NCI-H748 treated with DMSO at 0.1 percent for 48 hours (cell line): ENCODE results near the gene SHROOM4.

ENCODE experiments used
- DNase-seq: peaks from one replicate; lab custom pipeline; 2025; lab: John Stamatoyannopoulos, UW

Gene SHROOM4

DNA sequence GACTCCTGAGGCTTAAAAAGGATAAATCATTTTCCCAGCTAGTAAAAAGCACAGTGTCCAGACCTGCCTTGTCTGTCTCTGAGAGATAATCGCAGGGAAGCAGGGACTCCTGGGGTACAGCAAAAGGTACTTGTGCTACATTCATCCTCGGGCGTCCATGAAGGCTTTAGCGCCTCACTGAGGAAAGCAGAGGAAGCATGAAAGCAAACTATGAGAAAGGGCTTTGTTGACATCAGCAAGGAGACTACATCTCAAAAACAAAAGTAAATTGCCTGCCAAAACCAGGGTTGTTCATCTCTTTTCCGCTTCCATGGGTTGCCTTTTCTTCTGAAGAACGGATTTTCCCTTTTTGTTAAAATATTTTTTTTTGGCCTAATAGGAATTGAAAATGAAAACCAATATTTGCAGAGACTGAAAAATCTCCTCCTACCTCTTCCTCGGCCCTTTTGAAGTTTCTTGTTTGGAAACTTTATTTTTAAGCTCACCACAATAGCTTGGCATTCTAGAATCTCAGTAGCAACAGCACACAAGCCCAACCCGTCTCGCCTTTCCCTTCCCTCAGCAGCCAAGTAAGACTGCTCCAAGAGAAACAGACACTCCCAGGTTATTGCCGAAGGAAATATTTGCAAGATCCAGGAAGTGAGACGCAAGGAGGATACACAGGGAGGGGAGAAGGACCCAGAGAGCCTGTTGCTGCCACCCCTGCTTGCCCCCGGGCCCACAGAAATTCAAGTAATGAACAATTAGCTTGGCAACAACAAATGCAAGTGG, 195.0 kb downstream of the SHROOM4 start:
- DNase-seq, result no peak

DNA sequence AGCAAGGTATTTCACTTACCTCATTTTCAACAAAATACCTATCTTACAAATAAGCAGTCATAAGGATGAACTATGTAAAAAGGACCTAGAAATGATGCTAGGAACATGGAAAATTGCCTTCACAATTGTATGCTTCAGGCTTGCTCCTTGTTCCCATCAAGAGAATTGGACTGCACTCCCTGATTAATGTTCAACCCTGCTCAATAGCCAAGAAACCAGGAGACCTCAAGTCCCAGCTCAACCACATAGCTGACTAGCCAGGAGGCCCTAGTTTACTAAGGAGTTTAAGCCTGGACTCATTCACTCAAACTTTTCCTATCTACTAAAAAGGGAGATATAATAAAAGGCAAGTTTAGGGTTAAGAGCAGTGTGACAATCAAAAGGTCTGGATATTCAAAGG, 196.8 kb downstream of the SHROOM4 start:
- no peak for DNase-seq

DNA sequence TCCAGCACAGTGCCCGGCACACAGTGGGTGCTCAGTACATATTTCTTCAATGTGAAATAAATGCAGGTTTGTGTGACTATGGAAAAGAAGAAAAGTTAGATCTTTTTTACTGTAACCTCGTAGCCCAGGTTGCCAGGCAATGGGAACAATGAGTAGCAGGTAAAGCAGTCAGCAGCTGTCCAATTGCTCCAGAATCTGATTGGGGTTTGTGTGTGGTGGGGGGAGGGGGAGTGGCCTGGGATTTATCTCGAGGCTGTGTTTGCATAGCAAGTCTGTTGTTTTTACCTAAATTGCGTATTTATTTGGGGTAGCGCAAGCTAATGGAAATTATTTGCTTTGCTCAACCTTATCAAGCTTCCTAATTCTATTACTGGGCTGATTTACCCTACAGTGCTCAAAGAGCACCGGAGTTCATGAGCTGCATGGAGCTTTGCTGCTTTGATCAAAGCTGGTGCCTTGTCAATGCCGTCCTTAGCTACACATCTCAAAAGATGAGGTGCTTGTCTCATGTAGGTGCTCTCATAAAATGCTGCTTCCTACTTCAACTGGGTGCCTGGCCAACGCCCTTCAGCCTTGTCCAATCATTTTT, 198.3 kb downstream of the SHROOM4 start:
- no peak for DNase-seq

DNA sequence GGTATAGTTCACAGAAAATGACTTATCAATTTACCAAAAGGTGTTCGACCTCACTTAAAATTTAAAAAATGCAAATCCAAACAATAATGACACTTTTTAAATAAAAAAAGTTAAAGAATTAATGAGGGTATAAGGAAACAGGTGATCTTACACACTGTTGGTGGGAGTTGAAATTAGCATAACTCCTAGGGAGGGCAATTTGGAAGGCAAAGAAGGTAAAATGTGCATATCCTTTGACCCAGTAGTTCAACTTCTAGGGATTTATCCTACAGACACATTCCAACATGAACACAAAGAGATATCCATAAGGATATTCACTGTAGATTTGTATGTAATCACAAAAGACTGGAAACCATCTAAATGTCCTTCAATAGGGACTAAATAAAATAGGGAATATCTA, 199.5 kb downstream of the SHROOM4 start:
- DNase-seq, result no peak

DNA sequence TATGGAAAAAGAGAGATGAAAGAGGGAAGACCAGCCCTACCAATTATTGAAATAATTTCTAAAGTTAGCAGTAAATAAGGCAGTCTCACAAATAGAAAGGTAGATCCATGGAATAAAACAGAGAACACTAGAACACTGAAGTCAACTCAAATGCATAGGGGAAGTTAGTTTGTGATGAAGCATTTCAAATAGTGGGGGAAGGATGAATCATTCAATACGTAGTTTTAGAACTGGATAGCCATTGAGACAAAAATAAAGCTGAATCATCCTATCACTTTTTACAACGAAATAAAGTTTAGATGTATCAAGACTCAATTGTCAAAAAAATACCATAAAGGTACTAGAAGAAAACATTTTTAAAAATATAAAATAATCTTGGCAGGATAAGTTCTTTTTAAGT, 200.1 kb downstream of the SHROOM4 start:
- DNase-seq, result no peak

DNA sequence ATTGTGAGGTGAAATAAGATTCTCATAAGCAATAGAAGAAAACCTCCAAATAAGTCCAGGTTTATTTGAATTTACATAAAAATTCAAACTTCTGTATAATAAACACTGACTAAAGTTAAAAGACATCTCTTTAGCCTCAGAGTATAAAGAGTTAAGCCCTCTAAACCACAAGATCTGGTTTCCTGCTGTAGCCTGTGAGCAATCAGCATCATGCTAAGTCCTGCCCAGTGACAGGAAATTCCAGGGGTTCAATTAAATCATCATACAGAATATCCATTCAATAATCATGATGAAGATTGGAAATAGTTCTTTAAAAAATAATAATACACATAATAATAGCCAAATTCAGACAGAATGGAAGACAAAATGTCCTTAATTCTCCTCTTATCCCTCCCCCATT, 204.2 kb downstream of the SHROOM4 start:
- no peak for DNase-seq

DNA sequence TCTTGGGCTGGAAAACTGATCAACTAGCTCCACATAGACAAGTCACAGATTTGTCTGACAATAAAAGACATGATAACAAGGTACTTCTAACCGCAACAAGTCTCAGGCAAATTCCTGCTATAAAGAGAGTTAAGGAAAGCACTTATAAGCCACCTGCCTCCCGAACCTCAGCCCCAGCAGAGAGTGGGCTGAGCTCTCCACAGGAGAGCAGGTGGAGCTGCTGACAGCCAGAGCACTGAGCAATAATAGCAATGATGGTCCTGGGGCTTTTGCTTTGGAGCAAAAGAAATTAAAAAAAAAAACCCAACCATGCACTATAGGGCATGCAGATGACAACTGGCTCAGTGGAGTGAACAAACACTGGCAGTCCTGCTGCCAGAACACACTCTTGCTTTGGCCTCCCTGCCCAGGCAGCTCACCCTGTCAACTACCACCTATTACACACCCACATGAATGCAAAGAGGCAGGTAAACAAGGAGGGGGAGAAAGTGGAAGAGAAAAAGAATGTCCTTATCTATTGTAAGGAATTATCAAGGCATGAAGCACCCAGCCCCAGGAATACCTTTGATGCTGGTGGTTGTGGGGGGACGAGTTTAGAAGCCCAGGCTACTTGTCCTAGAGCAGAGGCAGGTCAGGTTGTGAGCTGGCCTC, 207.6 kb downstream of the SHROOM4 start:
- DNase-seq, result no peak

DNA sequence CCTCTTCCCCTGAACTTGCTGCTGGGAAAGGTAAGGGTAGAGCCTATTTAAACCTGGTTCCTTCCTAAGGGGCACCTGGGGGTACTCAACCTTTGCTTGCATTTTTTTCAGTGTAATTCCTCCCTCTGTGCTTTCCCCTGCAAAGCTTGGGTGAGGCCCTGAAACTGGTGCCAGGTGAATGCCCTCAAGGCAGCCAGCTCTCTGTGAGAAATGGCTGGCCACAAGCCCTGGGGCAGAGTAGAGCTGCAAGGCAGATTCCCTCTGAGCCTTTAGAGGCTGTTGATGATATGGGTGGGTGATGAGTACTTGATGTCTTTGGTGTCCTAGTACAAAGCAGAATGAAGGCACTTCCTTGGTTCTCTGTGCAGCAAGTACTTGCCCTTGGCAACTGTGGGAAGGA, 217.9 kb downstream of the SHROOM4 start:
- no peak for DNase-seq

DNA sequence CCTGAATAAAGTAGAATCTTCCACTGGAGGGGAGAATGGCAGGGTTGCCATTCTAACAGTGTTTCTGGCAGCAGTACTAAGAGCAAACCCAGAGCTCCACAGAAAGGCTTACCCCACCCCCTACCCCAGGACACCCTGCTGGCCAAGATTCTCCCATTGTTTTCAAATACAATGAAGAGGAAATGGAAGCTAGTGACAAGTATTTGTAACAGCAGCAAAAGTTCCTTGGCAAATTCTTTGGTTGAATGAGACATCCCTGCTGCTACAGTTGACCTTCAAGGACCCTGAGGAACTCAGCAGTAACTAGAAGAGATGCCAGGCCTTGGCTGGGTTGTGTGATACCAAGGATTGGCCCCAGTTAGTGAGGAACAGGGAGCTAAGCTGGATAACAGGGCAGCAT, 219.2 kb downstream of the SHROOM4 start:
- DNase-seq, result no peak

DNA sequence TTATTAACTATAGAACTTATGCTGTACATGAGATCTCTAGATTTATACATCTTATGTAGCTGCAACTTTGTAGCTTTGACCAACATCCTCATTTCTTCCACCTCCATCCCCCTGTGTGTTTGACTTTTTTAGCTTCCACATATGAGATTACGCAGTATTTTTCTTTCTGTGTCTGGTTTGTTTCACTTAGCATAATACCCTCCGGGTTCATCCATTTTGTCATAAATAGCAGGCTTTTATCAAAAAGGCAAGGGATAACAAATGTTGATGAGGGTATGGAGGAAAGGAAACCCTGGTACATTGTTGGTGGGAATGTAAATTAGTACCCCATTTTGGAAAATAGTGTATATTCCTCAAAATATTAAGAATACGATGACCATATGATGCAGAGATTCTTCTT, 227.0 kb downstream of the SHROOM4 start:
- DNase-seq, result no peak

DNA sequence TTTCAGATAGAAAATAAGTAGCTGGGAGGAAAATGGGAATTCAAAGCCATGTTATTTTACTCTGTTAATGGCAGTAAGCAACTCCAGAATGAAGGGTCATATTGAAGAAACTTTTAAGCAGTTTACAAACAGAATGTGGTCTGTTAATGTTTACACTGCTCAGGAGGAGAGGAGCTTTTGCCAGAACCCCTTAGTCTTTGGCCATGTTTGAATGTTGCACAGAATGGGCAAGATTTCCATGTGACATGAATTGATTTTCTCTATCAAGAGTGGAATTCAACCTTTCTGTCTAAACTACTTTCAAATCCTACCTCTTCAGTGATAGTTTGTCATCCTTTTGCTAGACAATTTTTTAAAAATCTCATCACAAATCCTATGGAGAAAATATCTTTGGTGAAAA, 227.6 kb downstream of the SHROOM4 start:
- DNase-seq, result no peak

DNA sequence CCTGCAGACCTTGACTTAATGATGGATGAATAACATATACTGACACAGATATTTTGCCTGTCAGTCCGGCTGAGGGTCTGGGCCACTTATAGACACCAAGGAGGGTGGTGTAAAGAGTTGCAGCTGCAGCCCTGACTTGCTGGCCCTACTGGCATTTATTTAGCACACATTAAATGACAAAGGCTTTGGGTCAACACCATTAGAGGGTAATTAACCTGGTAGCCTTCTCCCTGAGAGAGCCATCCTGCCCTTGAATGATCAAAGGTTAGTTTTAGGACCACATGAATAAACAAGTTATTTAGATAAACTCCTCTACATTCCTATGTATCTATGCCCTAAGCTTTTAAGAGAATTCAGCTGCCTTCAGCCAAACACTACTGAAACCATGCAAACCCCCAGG, 232.6 kb downstream of the SHROOM4 start:
- no peak for DNase-seq

DNA sequence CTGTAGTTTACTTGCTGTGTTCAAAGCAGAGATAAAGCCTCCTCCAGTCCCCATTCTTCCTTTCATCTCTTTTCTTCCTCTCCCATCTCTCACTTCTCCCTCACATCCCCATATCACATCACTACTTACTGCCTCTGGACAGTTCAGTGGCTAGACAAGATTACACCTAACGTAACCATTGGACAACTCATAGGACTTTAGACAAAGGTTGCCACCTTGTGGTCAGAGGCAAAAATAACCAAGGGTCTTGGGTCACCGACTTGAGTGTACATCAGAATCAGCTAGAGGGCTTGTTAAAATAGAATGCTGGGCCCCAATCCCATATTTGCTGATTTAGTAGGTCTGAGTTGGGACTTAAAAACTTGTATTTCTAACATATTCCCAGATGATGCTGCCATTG, 234.0 kb downstream of the SHROOM4 start:
- peak; percentile 3 for DNase-seq

DNA sequence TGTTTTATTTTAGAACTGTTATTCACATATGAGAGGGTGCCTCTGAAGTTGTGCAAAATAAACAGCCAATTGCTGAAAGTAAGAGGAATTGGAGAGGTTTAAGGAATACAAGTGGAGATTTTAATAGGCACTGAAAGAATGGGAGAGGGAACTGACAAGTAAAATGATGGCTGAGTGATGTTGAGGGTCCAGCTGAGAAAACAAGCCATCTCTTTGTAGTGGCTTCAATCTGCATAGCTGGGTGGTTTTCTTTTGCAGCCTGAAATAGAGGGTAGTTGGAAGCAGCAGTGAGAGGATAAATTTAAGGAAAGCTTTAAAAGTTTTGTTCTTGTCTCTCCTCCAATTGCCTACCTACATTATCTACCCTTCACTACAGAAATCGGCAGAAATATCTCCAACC, 236.7 kb downstream of the SHROOM4 start:
- DNase-seq, result no peak

DNA sequence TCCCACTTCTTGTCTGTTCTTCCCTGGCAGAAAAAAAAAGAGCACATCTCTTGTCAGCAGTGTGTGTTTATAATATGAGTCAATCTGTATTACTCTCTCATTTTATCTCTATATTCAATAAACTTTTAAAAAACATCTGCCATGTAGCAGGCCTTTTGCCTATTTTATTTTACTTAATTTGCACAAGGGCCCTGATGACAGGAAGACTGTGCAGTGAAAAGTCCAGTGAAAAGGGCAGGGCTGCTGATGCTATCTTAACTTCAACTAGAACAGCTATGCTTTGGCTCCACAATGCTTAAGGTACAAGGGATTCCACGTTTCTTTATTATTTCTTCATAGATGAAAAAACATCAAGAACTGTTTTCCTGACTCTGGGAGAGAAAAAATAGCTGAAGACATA, 246.4 kb downstream of the SHROOM4 start:
- no peak for DNase-seq

DNA sequence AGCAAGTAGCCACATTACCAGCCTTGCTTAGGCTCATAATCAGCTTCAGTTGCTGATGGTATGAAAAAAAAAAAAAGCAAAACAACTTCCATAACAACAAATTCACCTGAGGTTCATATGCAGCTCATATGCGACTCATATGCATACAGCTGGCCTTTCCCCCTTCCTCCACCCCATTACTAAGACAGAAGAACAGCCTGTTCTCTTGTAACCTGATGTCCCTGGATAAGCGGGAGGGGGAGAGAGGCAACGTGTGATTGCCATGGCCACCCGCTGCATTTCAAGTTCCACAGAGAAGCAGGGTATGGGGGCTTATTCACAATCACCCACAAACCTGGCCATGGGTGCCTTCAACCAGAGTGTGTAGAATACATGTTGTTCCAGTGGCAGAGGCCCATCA, 248.3 kb downstream of the SHROOM4 start:
- DNase-seq, result no peak
